GM04504 (cell line): Measurements from ENCODE around the gene LPAR2.
A peak's percentile ranks its signal among the peaks of the same experiment; 100 is the strongest.

Experiments used
- DNase-seq: peaks from one replicate; pipeline ENCODE4 v3.0.0-alpha.2; 2012; ENCODE audit warnings: low read depth

The LPAR2 gene

GRCh38 chr19:19595171-19595701, 32.8 kb downstream of the LPAR2 start:
- no peak for DNase-seq

GRCh38 chr19:19594381-19594780, 33.6 kb downstream of the LPAR2 start:
- no peak for DNase-seq

DNA sequence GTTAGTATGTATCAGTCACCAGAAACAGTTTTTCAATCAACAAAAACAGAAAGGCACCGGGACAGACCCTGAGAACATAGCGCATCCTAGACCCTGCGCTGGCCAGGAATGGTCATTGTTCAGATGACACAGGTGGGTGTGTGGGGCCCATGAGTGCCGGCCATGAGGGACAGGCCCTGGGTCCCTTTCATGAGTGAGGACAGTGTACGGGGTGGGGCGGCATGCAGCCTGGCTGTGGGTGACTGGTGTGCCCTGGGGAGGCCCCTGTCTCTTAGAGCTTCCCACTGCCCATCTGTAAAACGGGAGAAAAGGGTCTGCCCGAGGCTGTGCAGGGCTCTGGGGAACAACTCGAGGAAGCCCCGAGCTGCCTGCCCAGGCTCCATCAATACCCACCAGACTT, 35.3 kb downstream of the LPAR2 start:
- no peak for DNase-seq

DNA sequence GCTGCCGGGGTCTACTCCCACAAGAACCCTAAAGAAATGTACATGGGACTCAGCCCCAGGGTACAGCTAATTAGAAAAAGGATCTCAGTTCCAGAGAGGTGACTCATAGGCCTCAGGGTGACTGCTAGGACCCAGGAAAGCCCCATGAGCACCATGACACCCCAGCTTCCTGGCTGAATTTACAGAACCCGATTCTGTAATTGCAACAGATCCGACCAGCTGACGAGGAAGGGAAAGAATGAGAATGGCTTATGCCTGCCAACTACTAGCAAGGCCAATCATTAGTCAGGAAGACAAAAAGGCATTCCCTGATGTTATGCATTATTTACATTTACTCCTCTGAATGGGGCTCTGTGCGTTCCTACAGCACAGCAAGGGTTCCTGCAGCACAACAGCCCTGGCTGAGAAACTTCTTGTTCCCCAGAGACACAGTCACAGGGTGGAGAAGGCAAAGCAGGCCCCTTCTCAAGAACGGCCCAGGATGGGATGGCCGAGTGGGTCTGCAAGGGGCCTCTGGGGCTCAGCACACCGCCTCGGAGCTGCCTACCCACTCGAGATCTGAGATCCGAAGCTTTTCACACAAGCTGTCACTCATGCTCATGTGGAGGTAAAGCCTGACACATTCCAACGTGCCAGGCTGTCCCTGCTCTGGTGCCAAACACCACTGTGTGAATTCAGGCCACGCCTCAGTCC, 36.7 kb downstream of the LPAR2 start:
- peak; percentile 92 for DNase-seq

- DNase-seq, result no peak
Measured at GRCh38 chr19:19588546-19588945, 39.5 kb downstream of the LPAR2 start.

- DNase-seq, result no peak
Measured at GRCh38 chr19:19587771-19588170, 40.2 kb downstream of the LPAR2 start.

GRCh38 chr19:19584356-19584755, 43.7 kb downstream of the LPAR2 start:
- no peak for DNase-seq

DNA sequence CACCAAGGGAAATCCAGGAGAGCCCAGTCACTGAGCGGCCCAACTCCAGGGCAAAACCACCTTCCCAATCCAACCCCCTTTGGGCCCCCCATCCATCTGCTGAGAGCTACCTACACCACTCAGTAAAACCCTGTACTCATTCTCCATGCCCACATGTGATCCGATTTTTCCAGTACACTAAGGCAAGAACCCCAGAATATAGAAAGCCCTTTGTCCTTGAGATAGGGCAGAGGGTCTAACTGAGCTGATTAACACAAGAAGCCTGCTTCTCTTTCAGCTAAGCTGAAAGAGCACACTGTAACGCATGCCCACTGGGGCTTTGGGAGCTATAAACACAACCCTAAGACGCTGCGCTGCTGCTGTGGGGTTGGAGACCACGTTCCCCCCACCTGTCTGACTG, 45.5 kb downstream of the LPAR2 start:
- DNase-seq, result no peak

GRCh38 chr19:19581391-19581790, 46.6 kb downstream of the LPAR2 start:
- DNase-seq, result no peak

- DNase-seq, result no peak
Measured at GRCh38 chr19:19580418-19580817, 47.6 kb downstream of the LPAR2 start.

DNA sequence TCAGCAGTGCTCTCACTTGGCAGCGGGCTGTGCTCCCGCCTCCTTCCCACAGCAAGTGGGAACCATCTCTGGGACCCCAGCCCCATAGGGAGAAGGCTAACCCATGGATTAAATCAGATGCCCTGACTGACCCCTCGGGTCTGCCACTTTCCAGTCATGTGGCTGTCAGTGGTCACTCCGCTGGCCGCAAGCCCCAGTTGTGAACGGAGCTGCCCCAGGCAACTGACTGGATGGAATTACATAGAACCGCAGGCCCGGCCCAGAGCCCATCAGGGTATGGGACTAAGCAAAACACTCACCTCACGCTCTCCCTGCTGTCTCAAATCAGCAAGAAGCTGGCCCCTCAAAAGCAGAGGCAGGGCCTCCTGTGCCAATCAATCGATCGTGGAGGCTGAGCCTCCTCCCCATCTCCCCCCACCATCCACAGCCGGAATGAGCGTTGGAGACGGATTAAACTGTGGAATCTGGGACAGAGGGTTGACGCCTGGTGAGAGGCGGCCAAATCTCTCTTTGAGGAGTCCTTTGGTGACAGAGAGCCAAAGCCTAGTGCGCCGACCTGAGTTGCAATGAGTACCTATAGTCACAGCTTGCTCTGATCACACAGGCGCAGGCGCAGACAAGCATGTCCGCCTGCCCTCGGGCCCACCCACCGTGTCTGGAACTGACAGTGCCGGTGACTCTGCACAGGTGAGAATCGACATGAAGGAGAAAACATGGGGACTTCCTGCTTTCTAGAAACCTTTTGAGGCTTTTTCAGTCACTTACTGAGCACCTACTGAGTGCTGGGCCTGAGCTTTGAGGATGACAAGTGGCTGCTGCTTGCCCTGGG, 48.3 kb downstream of the LPAR2 start:
- DNase-seq, result no peak

DNA sequence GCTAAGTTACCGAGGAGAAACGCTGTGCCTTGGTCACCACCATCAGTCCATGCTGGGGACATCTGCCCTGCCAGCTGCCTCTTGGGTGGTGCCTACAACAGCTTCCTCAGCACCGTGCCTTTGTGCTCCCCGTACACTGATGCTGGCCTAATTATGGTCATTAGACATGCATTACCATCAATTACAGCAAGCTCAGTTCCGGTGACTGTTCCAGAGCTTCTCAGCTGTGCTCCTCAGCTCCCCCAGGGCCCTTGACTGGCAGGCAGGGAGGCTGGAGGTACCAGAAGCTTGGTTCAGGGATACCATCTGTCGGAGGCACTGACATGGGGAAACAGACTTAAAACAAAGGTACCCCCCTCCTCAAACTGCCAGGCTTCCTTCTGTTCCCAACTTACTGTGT, 49.8 kb downstream of the LPAR2 start:
- DNase-seq, result no peak

- DNase-seq, result no peak
Measured at GRCh38 chr19:19575411-19575810, 52.6 kb downstream of the LPAR2 start.
